AG04450 (cell line): ENCODE results near the gene TRIM75. TPM values are rescaled to one million over a fixed set of nuclear protein-coding genes. Genes with fewer than 3 reads are reported as not detected.
"Not testable (repeated sequence)": the region's sequence is repeated elsewhere in the genome, so short reads cannot be mapped to it uniquely, and the experiment has no call there.

ENCODE experiments used
- CTCF ChIA-PET: fragments of 300-600, 350-600 bp; formaldehyde crosslinking; extraction: SDS; loops from one replicate; lab custom pipeline; 2022; ENCODE audit warnings: antibody characterized with exemption, inconsistent platforms; lab: Charles Lee
- POLR2A ChIA-PET: fragments of 350-600 bp; formaldehyde crosslinking; extraction: SDS; loops from one replicate; lab custom pipeline; 2021; ENCODE audit warnings: antibody characterized with exemption, inconsistent platforms; lab: Yijun Ruan, JAX
- DNase-seq: peaks from one replicate; pipeline ENCODE4 v3.0.0-alpha.2; 2011; ENCODE audit warnings: low read depth, low spot score
- H3K27ac ChIP-seq: one replicate; pipeline ENCODE4 v1.5.1; 2012; ENCODE audit warnings: low read depth, low read length, control low read depth
- H3K27me3 ChIP-seq: one replicate; pipeline ENCODE4 v1.6.0; 2012; ENCODE audit warnings: low read length; ENCODE audit not compliant: control insufficient read depth, insufficient read depth
- H3K4me3 ChIP-seq: 2 replicates; pipeline ENCODE4 v1.5.1; 2011; ENCODE audit warnings: mild to moderate bottlenecking, low read depth, low read length, control low read depth
- H3K9me3 ChIP-seq: 2 replicates; pipeline ENCODE4 v1.5.1; 2012; ENCODE audit warnings: low read length; ENCODE audit not compliant: control insufficient read depth, insufficient read depth
- CTCF ChIP-seq: IDR thresholded peaks from 2 replicates; pipeline ENCODE4 v1.5.1; 2011; ENCODE audit warnings: low read depth, low read length, control low read depth, inconsistent platforms
- polyA plus RNA-seq: library from polyadenylated mRNA; depleted of rRNA; stranded (reverse); fragments of >200 nt; gene quantifications from 2 replicates; pipeline ENCODE4 v1.2.3, GENCODE V29; 2011

The TRIM75 gene
- polyA plus RNA-seq, 1 experiment: not detected

GRCh38 chr4:165058666-165059065 lies 5.0 kb downstream of the TRIM75 start:
- ChIA-PET CTCF (no interaction called here), POLR2A (no interaction called here)
- no peaks in the 10 kb centered on the region for H3K27me3 ChIP-seq
- H3K27ac ChIP-seq: no peak overlapping the region
- no peak for TF ChIP-seq CTCF
- H3K9me3 ChIP-seq: no peaks in the 10 kb centered on the region
- no peak for DNase-seq
- no peak overlapping the region for H3K4me3 ChIP-seq

- no peak overlapping the region for H3K4me3 ChIP-seq
- no peak for DNase-seq
- TF ChIP-seq CTCF: no peak
- no peaks in the 10 kb centered on the region for H3K27me3 ChIP-seq
- ChIA-PET CTCF (no interaction called here), POLR2A (no interaction called here)
- H3K27ac ChIP-seq: no peak overlapping the region
- no peaks in the 10 kb centered on the region for H3K9me3 ChIP-seq
Measured at GRCh38 chr4:165059386-165059785, 5.7 kb downstream of the TRIM75 start.

- TF ChIP-seq CTCF: peak; percentile 34; the same call in 1 of the 2 replicates
- Histone ChIP-seq H3K9me3 (no peaks in the 10 kb centered on the region), H3K4me3 (no peak overlapping the region), H3K27ac (no peak overlapping the region), H3K27me3 (no peaks in the 10 kb centered on the region)
- ChIA-PET POLR2A (no interaction called here), CTCF (no interaction called here)
- DNase-seq: no peak
Measured at GRCh38 chr4:165060938-165061337, 7.3 kb downstream of the TRIM75 start.

GRCh38 chr4:165070560-165070959 lies 16.9 kb downstream of the TRIM75 start:
- ChIA-PET CTCF (interaction anchor here (0.6 kb wide), 1 partner anchor 1403 kb away, joined by 3 read pairs; no protein-coding TSS in a partner anchor), POLR2A (no interaction called here)
- H3K4me3 ChIP-seq: no peak overlapping the region
- TF ChIP-seq CTCF: no peak
- no peak for DNase-seq
- no peaks in the 10 kb centered on the region for H3K27me3 ChIP-seq
- no peak overlapping the region for H3K27ac ChIP-seq
- H3K9me3 ChIP-seq: no peaks in the 10 kb centered on the region

GRCh38 chr4:165073346-165073745 lies 19.7 kb downstream of the TRIM75 start:
- H3K4me3 ChIP-seq, DNase-seq, H3K27ac ChIP-seq, H3K9me3 ChIP-seq, POLR2A ChIA-PET, H3K27me3 ChIP-seq: not testable (repeated sequence)
- CTCF ChIA-PET: interaction anchor here (1.1 kb wide), 1 partner anchor 40 kb away, joined by 3 read pairs; the partner anchor contains the start of gene TMEM192
